Nephron (organoid): ENCODE results near the gene FRMD1.

Experiments used
- H3K27ac Mint-ChIP-seq, 3 experiments: 2 replicates each; pipeline ENCODE4 v1.8.0; 2020; ENCODE audit warnings: mixed read lengths in 3 of 3, mild to moderate bottlenecking in 2 of 3, moderate library complexity in 1 of 3
- H3K27me3 Mint-ChIP-seq: 2 replicates; pipeline ENCODE4 v1.8.0; 2021; ENCODE audit warnings: low read depth, mild to moderate bottlenecking, moderate library complexity, mixed read lengths
- H3K36me3 Mint-ChIP-seq: 2 replicates; pipeline ENCODE4 v1.8.0; 2020; ENCODE audit warnings: low read depth, mixed read lengths
- H3K4me1 Mint-ChIP-seq: 2 replicates; pipeline ENCODE4 v1.8.0; 2020; ENCODE audit warnings: mixed read lengths
- H3K4me3 Mint-ChIP-seq, 3 experiments: 2 replicates each; pipeline ENCODE4 v1.8.0; 2020; ENCODE audit warnings: mild to moderate bottlenecking in 3 of 3, mixed read lengths in 3 of 3, moderate library complexity in 2 of 3
- H3K9me3 Mint-ChIP-seq: 2 replicates; pipeline ENCODE4 v1.8.0; 2020; ENCODE audit warnings: mixed read lengths
- CTCF ChIP-seq, 3 experiments: fragments of 200-600 bp; sonication (generic); IDR thresholded peaks; one replicate each; pipeline ENCODE4 v1.5.0; 2021; ENCODE audit warnings: antibody characterized with exemption in 3 of 3; ENCODE audit not compliant: unreplicated experiment in 3 of 3

The FRMD1 gene

GRCh38 chr6:168073937-168074730, 4.9 kb downstream of the FRMD1 start:
- H3K9me3 Mint-ChIP-seq, result no peaks in the 10 kb centered on the region
- H3K27me3 Mint-ChIP-seq, result peaks cover 13% of the 10 kb centered on the region
- no peak overlapping the region for H3K27ac Mint-ChIP-seq
- no peaks in the 10 kb centered on the region for H3K36me3 Mint-ChIP-seq
- H3K4me1 Mint-ChIP-seq, result peaks cover 8% of the 10 kb centered on the region
- TF ChIP-seq CTCF (IDR thresholded peaks at IDR 0.05; ENCODE audit: unreplicated experiment in 3 of 3), result no peak
- H3K4me3 Mint-ChIP-seq, result no peak overlapping the region

- Mint-ChIP-seq H3K4me3 (no peak overlapping the region), H3K27ac (no peak overlapping the region), H3K27me3 (peaks cover 17% of the 10 kb centered on the region), H3K9me3 (no peaks in the 10 kb centered on the region), H3K4me1 (peaks cover 2% of the 10 kb centered on the region), H3K36me3 (no peaks in the 10 kb centered on the region)
- TF ChIP-seq CTCF (IDR thresholded peaks at IDR 0.05; ENCODE audit: unreplicated experiment in 3 of 3), result no peak
These were observed 6.3 kb downstream of the FRMD1 start for GRCh38 chr6:168072730-168073129.

GRCh38 chr6:168072261-168072660, 6.8 kb downstream of the FRMD1 start:
- H3K9me3 Mint-ChIP-seq, result no peaks in the 10 kb centered on the region
- no peak overlapping the region for H3K27ac Mint-ChIP-seq
- no peaks in the 10 kb centered on the region for H3K36me3 Mint-ChIP-seq
- H3K4me1 Mint-ChIP-seq, result peaks cover 4% of the 10 kb centered on the region
- H3K4me3 Mint-ChIP-seq, result no peak overlapping the region
- no peak for TF ChIP-seq CTCF (IDR thresholded peaks at IDR 0.05; ENCODE audit: unreplicated experiment in 3 of 3)
- H3K27me3 Mint-ChIP-seq, result peaks cover 17% of the 10 kb centered on the region

GRCh38 chr6:168071620-168072019, 7.4 kb downstream of the FRMD1 start:
- Mint-ChIP-seq H3K27ac (no peak overlapping the region), H3K27me3 (peaks cover 17% of the 10 kb centered on the region), H3K4me1 (peaks cover 7% of the 10 kb centered on the region), H3K9me3 (no peaks in the 10 kb centered on the region), H3K36me3 (no peaks in the 10 kb centered on the region), H3K4me3 (no peak overlapping the region)
- TF ChIP-seq CTCF (IDR thresholded peaks at IDR 0.05; ENCODE audit: unreplicated experiment in 3 of 3), result no peak

- Mint-ChIP-seq H3K36me3 (no peaks in the 10 kb centered on the region), H3K27ac (no peak overlapping the region), H3K9me3 (no peaks in the 10 kb centered on the region), H3K4me3 (no peak overlapping the region), H3K4me1 (peaks cover 7% of the 10 kb centered on the region), H3K27me3 (peaks cover 17% of the 10 kb centered on the region)
- no peak for TF ChIP-seq CTCF (IDR thresholded peaks at IDR 0.05; ENCODE audit: unreplicated experiment in 3 of 3)
These were observed 8.2 kb downstream of the FRMD1 start for GRCh38 chr6:168070804-168071203.
